Measurements from ENCODE around the gene ADGRB2.
A peak's percentile ranks its signal among the peaks of the same experiment; 100 is the strongest.

ADGRB2 gene, protein sequence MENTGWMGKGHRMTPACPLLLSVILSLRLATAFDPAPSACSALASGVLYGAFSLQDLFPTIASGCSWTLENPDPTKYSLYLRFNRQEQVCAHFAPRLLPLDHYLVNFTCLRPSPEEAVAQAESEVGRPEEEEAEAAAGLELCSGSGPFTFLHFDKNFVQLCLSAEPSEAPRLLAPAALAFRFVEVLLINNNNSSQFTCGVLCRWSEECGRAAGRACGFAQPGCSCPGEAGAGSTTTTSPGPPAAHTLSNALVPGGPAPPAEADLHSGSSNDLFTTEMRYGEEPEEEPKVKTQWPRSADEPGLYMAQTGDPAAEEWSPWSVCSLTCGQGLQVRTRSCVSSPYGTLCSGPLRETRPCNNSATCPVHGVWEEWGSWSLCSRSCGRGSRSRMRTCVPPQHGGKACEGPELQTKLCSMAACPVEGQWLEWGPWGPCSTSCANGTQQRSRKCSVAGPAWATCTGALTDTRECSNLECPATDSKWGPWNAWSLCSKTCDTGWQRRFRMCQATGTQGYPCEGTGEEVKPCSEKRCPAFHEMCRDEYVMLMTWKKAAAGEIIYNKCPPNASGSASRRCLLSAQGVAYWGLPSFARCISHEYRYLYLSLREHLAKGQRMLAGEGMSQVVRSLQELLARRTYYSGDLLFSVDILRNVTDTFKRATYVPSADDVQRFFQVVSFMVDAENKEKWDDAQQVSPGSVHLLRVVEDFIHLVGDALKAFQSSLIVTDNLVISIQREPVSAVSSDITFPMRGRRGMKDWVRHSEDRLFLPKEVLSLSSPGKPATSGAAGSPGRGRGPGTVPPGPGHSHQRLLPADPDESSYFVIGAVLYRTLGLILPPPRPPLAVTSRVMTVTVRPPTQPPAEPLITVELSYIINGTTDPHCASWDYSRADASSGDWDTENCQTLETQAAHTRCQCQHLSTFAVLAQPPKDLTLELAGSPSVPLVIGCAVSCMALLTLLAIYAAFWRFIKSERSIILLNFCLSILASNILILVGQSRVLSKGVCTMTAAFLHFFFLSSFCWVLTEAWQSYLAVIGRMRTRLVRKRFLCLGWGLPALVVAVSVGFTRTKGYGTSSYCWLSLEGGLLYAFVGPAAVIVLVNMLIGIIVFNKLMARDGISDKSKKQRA (N-terminal part only)

DNA sequence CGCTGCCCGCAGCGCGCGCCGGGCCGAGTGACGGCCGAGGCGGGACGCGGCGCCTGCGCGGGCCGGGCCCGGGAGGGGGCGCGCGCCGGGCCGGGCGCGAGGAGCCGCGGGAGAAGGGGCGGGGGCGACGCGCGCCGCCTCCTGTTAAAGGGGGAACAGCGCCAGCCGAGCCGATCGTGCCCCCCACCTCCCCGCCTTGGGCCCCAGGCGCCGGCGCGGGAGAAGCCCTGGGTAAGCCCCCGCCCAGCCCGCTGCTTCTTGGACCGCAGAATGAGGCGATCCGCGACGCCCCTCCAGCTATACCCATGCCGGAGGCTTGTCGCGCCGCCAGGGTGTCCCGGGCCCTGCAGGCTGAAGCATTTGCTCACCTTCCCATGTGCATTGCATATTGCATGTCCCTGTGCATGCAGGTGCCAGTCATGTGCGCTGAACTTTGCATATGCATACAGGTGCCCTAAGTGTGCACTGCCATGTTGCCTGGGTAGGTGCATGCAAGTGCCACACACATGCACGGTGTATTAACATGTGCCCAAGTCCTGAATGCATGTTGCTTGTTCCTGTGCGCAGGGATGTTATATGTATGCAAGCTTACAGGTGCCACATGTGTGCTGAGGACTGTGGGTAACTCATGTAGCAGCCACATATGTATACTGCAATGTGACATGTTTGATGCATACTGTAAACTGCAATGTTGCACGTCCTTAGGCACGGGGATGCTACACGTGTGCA lies at the start of gene ADGRB2:
Gene ADGRB2 (minus strand): TSS at position 29 of the 729 bp plus-strand sequence. CDS start 7,119 bp downstream, outside the sequence.
- TF ChIP-seq, protein P1, sequence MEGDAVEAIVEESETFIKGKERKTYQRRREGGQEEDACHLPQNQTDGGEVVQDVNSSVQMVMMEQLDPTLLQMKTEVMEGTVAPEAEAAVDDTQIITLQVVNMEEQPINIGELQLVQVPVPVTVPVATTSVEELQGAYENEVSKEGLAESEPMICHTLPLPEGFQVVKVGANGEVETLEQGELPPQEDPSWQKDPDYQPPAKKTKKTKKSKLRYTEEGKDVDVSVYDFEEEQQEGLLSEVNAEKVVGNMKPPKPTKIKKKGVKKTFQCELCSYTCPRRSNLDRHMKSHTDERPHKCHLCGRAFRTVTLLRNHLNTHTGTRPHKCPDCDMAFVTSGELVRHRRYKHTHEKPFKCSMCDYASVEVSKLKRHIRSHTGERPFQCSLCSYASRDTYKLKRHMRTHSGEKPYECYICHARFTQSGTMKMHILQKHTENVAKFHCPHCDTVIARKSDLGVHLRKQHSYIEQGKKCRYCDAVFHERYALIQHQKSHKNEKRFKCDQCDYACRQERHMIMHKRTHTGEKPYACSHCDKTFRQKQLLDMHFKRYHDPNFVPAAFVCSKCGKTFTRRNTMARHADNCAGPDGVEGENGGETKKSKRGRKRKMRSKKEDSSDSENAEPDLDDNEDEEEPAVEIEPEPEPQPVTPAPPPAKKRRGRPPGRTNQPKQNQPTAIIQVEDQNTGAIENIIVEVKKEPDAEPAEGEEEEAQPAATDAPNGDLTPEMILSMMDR (IDR thresholded peaks at IDR 0.05) = no peak
- DNase-seq (ENCODE audit: low spot score) = no peak
- H3K27ac ChIP-seq = peak within 1 kb of the TSS in 1 of 2 donors; percentile 36
- peak within 1 kb of the TSS; percentile 84 for H3K4me3 ChIP-seq

DNA sequence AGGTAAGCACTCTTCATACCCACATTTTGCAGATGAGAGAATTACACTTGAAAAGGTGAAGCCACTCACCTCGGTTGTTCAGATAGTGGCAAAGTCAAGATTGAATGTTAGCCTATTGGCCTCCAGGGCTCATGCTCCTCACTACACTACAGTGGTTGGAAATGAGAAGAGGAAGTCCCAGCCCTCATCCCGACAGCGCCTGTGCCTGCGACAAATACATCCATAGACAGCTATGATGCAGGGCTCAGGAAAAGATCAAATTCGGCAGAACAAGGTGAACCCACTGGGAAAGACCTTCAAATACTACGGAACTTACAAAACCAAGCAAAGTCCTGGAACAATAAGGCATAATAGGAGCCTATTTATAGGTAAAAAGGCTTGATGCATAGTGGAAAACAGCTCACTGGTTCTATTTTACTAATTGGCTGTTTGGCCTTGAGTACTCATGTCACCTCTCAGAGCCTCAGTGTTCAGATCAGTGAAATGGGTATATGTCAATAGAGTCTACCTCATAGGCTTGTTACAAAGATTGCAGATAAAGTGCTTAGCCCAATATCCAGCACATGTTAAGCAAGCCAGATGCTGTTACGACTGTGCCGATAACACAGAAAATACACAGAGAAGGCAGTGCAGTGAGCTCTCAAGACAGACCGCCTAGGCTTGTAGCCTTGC lies 48.2 kb upstream of the ADGRB2 start:
- no peak for DNase-seq (ENCODE audit: low spot score)
- Histone ChIP-seq H3K4me3 (no peak overlapping the region), H3K27ac (no peak overlapping the region)
- TF ChIP-seq, protein P1 (IDR thresholded peaks at IDR 0.05) = no peak

DNA sequence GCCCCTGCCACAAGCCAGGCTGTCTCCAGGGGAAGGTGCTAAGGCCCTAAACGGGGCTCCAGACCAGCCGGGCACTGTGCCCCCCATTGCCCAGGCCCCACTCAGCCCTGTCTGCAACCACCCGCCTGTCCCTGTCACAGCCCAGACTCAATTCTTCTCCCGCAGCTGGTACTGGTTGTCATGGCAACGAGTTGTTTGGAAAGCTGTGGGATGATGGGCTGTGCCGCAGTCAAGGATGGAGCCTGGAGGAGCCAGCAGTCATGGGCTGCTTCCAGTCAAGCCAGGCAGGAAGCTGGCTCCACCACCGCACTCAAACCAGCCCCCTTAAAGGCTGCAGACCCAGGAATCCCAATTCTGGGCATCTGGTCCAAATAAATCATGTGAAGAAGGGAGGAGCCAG lies 47.5 kb upstream of the ADGRB2 start:
- H3K4me3 ChIP-seq = no peak overlapping the region
- TF ChIP-seq, protein P1 (IDR thresholded peaks at IDR 0.05) = no peak
- H3K27ac ChIP-seq = no peak overlapping the region
- no peak for DNase-seq (ENCODE audit: low spot score)

DNA sequence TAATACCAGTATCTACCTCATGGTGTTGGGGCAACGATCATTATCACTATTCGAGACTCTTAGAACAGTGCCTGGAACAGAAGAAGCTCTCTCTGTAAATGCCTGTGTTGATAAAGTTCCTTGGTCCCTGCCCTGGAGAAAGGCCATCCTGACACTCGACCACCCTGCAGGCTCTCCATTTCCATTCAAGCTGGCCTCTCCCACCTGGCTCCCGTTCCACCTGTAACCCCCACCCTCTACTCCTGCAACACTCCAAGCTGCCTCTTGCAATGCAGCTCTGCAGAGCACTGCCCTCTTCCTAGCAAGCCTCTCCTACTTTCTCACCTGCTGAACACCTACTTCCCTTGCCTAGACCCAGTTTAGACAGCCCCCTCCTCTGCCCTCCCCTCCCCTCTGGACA lies 45.6 kb upstream of the ADGRB2 start:
- Histone ChIP-seq H3K27ac (no peak overlapping the region), H3K4me3 (no peak overlapping the region)
- TF ChIP-seq, protein P1 (IDR thresholded peaks at IDR 0.05) = no peak
- DNase-seq (ENCODE audit: low spot score) = no peak

DNA sequence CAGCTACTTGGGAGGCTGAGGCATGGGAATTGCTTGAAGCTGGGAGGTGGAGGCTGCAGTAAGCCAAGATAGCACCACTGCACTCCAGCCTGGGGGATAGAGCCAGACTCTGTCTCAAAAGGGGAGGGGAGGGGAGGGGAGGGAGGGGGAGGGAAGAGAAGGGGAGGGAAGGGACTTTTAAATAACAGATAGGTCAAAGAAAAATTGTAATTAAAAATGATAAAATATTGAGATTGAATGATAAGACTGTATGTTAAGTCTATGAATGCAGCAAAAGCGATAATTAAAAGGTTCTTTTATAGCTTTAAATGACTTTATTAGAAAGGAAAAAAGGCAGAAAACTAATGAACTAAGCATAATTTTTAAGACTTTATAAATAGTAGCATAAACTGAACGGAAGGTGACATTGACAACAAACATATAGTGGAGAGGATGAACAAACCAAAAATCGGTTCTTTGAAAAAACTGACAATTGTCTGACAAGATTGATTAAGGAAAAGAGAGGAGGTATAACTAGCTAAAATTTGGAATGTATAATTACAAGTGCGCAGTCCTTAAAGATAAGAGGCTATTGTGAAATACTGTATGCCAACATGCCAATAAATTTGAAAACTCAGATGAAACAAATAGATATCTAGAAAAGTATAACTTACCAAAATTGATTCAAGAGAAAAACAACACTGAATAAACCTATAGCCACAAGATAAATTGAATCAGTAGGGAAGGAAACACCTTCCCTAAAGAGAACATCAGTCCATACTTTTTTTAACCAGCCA lies 43.3 kb upstream of the ADGRB2 start:
- H3K4me3 ChIP-seq = no peak overlapping the region
- TF ChIP-seq, protein P1 (IDR thresholded peaks at IDR 0.05) = no peak
- no peak for DNase-seq (ENCODE audit: low spot score)
- no peak overlapping the region for H3K27ac ChIP-seq
